GM19397 (cell line): ENCODE data around the gene ZIC1.

ENCODE experiments used
- ATAC-seq: cut with Tn5 transposase; IDR thresholded peaks from one replicate; pipeline ENCODE4 v1.9.1; 2021; ENCODE audit warnings: mild to moderate bottlenecking, moderate library complexity; ENCODE audit not compliant: unreplicated experiment

Gene ZIC1

DNA sequence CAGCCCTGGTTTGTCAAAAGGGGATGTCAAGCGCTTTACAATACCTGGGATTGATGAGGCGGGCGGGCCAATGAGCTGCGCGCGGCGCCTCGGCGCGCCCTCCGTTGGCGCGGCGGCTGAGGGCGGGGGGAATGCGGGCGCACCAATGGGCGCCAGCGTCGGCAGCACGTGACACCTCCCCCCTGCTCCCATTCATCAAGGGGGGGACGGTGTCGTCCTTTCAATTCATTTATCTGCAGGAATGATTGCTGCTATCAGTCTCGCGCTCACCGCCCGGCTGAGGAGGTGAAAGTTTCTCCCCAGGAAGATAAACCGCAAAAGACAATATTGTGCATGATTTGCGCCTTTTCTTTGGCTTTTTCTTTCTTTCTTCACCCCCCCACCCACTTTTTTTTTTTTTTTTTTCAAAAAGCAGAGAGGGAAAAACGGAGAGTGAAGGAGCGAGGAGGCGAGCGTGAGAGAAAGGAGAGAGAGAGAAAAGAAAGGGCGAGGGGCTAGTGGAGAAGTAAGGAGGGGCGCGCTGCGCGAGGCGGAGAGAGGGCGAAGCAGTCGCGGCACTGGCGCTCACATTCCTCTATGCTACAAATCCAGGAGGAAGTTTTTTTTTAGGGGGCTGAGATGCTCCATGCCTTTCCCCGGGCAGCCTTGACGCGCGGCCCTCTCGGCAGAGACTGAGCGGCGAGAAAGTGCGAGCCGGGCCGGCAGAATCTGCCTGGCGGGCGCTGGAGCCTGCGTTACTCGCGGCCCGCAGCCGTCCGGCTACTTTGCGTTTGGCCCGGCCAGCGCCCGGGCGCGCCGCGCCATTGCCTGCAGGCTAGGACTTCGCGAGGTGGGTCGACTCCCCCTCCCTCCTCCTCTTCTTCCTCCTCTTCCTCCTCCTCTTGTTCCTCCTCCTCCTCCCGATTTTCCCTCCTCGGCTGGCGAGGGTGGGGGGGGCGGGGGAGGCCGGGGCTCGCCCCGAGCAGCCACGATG is at the start of gene ZIC1:
Gene ZIC1, plus strand, starts transcription at position 223 of the 973 bp plus-strand sequence. Its CDS starts 748 bp downstream, at position 971.
- ATAC-seq: no peak

DNA sequence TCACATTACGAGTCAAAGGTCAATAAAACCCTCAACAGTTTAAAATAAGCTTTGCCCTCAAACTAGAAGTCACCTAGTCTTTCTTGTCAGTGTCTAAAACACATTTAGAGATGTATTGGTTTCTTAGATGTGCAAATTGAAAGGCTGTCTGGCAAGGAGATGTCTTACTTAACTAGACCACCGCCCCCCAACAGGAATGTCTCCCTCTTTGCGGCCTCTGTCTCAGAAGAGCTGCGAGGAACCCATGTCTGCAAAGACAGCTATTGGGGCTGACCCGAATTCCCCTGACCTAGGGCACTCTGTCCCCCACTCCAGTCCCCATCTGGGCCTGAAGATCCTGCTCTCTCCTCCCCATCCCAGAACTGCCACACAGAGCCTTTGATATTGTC is 49.1 kb upstream of the ZIC1 start:
- ATAC-seq: no peak

DNA sequence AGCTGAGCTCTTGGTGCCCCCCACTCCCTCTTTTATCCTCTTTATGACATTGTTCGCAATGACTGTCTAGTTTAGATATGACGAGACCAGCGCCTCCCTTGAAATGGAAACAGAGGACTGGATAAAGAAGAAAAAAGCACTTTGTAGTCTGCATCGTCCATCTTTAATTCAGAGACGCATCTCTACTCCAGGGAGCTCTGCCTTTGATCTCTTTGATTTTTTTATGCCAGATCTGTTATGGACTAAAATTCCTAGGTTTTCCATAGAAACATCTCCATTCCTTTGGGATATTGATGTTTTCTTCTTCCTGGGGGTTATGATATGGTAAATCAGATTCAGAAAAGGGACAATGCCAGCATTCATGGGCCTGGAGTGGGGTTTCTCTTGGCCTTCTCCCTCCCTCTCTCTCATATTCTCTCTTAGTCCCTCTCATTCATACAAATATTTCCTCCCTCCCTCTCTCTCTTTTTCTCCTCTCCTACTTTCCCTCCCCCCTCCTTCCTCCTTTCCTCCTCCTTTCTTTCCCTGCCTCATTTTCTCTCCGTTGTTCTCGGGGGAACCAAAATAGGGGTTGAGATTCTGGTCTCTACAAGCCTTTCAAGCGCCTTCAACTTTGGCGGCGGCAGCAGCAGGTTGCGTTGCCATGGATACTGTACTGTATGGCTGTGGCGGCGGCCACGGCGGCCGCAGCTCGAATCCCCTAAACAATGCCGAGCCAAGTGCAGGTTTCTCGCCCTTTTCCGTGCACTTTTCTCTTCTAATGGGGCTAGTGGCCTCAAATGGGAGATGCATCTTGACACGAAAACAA is 48.3 kb upstream of the ZIC1 start:
- no peak for ATAC-seq

DNA sequence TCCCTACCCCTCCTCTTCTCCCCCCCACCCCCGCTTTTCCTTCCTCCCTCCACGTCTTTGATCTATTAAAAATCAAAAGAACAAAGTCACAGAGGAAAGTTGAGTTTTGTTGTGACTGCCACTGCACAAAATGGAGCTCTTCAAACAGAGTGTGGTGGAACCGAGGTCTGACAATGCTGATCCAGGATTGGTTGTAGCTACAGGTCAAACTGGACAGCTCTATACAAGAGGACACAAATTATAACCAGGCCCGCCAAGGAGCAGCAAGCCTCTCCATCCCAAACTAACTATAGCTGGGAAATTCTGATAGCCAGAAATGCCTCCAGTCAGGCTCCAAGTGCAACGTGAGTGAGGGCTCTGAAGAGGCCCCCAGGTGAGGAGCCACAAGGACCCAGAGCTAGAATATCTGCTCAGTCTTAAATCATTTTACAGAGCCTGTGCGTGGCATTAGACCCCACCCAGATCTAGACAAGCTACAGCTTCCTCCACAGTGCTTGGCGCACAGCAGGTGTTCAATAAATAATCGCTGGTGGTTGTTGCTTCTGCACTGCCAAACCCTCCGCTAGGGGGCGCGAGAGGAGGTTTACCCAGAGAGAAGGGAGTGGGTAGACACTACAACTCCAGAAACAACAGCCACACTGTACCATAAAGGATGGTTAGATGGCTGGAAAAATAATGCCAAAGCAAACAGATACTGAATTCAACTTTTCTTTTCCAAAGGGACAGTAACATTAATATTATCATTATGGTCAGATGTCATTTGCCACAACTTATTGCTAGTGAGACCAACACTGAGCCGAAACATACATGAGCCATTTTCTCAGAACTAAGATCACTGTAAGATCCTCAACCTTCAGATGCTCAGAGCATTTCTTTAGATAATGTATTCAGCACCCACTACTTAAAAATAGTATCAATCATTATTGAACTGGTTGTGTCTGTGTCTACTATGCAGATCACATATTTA is 47.4 kb upstream of the ZIC1 start:
- peak; percentile 70 for ATAC-seq

DNA sequence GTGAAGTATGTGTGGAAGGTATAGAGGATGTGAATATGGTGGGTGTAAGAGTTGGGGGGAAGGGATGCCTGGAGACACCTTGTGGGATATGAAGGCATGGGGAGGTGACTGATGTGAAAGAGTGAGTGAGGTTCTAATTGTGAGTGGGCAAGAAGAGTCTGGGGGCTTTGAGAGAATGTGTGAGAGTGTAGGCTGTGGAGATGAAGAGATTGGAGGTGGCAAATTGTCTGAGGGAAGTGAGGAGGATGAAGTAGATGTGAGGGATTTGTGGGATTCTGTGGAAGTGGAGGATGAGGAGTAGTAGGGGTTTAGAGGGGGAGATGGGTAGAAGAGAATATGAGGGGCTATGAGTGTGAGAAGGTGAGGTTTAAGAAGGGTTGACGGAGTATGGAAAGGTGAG is 44.4 kb upstream of the ZIC1 start:
- no peak for ATAC-seq

DNA sequence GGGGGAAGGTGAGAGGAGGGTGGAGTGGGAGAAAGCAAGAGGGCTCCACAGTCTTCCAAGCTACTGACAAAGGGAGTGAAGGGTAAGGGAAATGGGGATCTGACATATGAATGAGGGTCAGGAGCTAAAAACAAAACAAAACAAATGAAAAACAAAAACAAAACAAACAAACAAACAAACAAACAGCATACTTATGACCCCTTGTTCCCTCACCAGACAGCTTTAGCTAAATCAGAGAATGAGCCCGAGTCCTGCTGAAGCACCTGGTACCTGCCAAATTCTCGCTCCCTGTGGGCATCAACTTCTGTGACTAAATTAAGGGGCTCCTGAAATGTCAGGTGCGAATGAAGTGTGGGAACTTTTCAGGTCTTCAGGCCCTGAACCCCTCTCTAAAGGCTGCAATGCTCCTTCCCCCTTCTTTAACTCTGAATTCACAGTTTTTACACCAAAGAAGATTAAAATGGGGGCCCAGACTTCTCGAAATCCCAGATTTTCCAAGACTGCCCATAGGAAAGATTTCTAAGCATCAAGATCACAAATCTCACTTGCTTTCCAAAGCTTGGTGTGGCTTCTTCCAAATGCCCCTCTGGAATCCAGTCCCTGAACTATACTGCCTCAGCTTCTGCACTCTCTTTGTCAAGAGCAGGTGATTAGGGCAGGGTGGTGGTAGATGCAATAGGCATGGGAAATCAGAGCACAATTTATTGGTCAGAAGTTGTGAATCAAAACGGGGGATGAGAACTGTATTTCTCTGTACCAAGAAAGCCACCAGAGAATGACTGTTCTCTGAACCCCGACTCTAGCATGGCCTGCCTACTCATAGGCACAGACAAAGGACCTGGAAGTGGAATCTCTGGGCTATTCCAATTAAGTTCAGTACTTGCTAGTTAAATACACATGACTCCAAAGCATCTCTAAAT is 43.7 kb upstream of the ZIC1 start:
- ATAC-seq: no peak

DNA sequence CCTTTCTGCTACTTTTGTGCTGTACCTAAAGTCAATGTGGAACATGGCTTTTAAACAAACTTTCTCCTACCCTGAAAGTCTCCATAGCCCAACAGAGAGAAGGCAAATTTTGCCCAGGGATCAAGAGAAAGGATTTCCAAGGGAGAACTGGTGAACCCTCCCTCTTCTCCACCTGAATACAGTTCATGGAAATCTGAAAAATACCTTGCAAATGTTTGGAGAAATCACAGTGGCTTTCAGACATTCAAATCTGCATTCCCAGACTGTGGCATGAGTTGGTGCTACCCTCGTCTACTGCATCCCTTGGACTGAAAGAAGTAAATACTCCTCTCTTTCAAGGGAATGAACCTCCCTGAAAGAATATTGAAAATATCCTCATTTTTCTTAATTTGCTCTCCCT is 41.5 kb upstream of the ZIC1 start:
- ATAC-seq: no peak

DNA sequence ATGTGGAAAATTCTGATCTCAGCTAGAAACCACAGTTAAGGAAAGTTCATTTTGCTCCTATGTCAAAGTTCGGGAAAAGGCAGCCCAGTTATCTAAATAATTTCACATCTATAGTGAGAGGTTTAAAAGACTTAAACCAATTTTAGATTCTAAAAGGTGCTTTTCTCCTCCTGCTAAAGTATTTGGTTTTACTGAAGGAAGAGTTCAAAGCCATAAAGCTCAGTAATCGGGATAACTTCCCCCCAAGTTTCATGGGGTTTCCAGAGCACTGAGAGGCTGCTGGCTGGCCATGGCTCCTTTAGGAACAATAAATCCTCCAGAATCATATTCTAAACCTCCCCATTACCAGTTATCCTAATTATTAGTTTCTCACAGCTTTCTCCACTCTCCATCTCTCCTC is 41.0 kb upstream of the ZIC1 start:
- ATAC-seq: no peak

DNA sequence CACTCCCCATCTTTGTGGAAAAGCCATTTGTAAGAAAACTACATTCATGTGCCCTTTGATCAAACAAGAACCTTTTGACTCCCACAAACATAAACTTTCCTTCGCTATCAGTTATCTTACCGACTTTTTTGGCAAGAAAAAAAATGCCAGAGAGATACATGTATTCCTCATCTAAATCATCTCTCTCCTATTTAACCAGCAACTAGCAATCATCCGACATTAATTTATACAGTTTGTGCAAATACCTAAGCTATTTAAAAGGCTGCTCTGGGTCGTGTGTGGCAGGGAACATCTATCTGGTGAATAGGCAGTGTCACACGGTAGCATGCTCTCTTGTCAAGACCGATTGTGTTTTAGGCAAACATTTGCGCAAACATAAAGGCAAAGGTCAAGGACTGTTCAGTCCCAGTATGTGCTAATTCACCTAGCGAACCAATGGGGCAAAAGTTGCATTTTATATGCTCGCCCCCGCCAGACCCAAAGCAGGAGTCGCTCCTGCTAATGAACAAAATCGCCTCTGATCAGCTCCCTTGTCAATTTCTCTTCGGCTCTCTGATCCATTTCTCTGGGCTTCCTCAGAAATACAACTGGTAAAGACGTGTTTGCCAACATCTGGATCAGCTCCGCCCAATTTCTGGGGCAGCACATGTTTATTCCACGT is 40.5 kb upstream of the ZIC1 start:
- no peak for ATAC-seq

DNA sequence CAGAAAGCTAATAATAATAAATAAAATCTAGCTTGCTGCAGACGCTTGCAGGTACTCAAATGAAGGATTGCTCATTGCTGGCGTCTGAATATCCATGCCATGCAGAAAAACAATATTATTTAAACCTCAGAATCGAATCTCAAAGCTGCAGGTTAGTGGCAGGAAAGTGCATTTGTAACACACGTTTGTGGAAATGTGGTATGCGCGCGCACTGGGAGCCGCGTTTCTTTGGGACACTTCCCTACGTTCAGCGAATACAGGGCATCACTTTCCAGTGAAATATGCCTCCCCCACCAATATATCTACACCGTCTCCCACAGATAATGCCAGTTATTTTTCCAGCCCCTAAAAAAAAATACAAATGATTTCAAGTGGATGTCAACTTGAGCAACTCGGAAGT is 39.9 kb upstream of the ZIC1 start:
- ATAC-seq: no peak

DNA sequence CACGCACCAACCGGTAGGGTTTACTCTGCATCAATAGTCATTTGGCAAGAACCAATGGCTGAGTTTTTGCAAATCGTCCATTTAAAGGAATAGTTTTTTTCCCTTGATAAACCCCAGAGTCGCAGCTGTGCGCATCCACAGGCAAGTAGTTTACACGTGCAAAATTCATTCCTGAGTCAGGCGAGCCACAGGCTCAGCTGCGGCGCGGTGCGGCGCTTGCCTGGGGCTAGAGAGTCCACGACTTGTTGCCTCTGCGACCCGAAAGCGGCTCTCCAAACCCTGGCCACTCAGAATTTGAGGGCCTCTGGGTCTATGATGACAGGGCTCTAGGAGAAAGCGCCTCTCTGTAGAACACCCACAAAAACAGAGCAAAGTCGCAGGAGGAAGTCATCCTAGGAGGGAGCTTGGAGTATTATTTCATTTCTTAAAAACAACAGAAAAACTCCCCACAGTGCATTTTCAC is 39.5 kb upstream of the ZIC1 start:
- no peak for ATAC-seq

DNA sequence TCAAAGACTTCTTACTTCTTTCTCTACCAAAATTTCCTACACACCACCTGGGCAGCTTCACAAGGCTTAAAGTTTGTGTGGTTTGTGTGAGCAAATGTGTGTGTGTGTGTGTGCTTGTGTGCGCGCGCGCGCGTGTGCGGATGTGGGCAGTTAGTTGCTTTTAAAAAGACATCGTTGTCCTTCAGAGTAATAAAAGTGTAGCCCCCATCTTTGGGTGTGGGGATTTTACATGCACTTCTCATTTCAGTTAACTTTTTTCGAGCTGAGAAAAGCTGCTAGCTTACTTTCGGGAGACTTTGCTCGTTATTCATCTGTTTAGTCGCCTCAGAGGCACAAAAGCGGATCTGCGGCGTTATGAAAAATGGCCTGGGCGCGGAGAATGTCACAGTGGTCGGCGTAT is 38.8 kb upstream of the ZIC1 start:
- no peak for ATAC-seq

DNA sequence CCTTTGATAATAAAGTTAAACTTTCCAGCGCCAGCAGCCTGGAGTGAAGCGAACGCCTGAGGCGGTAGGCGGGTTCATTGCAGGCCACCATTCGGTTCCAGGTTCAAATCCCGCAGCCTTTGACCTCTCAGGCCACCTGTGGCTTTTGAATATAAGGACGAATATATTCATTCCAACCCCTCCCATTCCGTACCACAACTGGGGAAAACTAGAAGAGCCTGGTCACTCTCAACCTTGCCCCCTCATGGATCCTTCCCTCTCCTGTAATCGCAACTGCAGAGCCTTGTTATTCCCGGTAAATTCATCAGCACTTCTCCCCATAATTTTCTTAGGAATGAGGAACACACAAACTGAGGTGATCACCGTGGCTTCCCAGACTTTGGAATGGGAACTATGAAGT is 38.0 kb upstream of the ZIC1 start:
- ATAC-seq: no peak

DNA sequence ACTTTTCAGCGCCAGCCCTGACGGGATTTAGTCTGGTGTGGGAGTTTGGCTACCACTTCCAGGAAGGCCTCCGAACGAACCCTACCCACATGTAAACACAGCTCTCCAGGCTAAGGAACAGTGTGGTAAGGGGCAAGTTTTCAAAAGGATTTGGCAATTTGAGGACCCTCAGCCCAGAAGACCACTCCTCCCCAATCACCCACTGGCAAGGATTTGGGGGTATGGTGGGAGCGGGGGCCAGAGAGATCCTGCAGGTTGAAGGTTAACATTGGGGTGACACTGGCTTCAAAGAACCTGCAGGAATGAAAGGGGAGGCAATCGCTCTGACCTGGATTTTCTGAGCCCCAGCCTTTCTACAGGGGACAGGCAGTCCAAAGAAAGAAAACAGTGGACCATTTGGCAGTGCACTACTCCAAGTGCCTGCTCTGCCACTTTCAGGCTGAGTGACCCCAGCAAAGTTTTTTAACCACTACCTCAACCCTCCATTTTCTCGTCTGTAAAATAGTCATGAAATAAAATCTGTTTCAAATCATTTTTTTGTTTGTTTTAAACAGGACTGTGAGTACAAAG is 37.3 kb upstream of the ZIC1 start:
- ATAC-seq: no peak

DNA sequence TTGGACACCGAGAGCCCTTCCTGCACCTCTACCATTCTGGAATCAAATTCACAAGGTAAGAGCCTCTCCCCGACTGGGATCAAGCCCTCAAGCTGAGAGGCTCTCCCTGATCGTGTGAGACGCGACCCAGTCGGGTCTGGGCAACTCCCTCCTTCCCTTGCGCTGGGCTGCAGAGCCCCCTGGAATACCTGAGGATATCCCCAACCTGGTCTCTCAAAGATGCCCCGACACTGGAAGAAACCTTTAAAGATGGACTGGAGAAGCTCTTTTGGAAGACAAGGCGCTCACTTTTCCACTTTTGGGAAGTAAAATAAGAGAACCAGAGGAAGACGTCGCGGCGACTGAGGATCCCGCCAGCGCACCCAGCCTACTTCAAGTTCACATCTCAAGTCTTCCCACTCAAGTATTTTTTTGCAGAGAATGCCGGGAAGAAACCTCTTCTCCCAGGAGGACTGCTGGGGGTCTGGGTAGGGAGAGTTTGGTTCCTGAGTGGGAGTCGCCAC is 36.6 kb upstream of the ZIC1 start:
- ATAC-seq: no peak

DNA sequence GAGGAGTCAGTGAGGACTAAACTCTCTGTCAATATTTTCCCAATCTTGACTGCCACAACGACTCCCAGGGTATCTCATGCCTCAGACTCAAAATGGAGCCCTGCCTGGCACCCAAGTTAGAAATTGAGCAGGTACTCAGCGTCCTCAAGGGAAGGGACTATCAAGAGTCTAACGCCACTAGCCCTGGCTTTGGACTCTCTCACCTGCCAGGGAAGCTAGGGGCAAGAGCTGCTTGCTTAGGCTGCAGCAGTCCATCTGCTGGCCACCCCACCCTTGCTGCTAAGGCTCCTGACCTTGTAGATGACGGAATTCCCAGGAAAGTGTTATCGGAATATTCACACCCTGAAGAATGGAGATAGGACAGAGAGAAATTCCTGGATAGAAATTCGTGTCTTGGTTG is 35.9 kb upstream of the ZIC1 start:
- no peak for ATAC-seq

DNA sequence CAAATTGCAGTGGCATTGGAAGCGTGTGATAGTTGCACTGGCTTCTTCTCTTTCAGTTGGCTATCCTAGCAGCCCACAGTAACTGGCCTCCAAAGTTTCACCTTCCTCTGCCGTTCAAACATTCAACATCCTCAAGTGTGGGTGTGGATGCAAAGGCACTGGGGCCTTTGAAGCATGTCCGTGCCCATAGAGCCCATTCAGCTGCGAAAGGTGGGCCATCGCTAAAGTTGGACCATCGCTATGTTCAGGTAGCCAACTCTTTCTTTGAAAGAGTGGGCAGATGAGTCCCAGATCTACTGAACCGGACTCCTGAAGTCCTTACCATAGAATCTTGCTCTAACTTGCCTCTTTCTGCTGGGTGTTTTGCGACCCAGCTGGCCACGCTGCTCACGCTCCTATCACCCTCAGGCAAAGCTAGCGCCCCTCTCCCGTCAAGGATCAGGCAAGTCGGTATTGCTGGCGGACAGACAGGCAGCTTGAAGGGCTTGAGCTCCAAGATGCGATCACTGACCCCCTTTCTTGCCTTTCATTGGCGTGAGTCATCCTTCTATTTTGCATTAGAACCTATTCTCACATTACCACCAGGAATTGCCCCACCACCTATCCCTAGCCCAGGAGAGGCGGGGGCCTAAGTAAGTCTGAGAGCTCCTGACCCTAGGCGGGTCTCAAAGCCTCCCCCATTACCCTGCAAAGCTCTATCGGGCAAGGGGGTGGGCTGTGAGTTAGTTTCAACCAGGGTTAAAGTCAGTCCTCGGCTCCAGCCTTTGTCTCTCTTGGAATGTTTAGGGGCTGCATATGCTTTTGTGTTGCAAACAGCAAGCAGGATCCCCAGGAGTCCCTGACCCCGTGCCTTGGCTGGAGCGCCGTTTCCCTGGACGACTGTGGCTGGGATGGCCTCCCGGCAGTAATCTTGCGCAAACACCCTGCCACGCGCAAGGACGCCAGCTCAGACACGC is 31.5 kb upstream of the ZIC1 start:
- ATAC-seq: no peak
